Vagina (tissue), 2 donors: ENCODE results near the gene PPIL6.

ENCODE experiments used
- POLR2AphosphoS5 ChIP-seq, 2 donors: sonication (generic); formaldehyde crosslinking; IDR thresholded peaks; one replicate each; pipeline ENCODE4 v1.9.0; 2017; ENCODE audit warnings: antibody characterized with exemption in 2 of 2, mild to moderate bottlenecking in 2 of 2, low read depth in 1 of 2; ENCODE audit not compliant: insufficient read depth in 1 of 2
- TF ChIP-seq, protein P1 (sequence below), 3 experiments: fragments of 450-650 bp in 2 of 3; fragments of 200-600 bp in 1 of 3; sonication (generic) in 1 of 3; IDR thresholded peaks; one replicate each; pipeline ENCODE4 v1.5.1; 2017 to 2019; ENCODE audit warnings: antibody characterized with exemption in 3 of 3, mild to moderate bottlenecking in 2 of 3, moderate library complexity in 2 of 3

DNA sequence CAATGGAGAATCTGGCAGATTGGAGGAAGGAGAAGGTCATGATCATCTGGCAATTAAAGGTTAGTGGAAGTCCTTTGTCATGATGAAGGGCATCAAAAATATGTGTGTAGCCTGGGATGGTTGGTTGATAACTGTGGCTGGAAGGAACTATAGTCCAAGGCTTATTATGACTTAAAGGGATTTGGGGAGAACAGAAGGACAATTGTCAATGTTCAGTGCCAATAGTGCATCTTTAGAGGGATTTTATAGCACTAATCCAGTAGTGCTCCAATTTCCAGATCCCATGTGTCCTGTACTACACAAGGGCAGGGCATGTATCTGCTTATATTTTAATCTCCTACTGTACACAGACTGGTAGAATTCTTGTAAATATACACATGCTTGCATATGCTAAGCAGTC, 47.6 kb upstream of the PPIL6 start:
- no peak for TF ChIP-seq POLR2AphosphoS5 (IDR thresholded peaks at IDR 0.05; ENCODE audit: insufficient read depth in 1 of 2, low read depth in 1 of 2)
- TF ChIP-seq, protein P1, sequence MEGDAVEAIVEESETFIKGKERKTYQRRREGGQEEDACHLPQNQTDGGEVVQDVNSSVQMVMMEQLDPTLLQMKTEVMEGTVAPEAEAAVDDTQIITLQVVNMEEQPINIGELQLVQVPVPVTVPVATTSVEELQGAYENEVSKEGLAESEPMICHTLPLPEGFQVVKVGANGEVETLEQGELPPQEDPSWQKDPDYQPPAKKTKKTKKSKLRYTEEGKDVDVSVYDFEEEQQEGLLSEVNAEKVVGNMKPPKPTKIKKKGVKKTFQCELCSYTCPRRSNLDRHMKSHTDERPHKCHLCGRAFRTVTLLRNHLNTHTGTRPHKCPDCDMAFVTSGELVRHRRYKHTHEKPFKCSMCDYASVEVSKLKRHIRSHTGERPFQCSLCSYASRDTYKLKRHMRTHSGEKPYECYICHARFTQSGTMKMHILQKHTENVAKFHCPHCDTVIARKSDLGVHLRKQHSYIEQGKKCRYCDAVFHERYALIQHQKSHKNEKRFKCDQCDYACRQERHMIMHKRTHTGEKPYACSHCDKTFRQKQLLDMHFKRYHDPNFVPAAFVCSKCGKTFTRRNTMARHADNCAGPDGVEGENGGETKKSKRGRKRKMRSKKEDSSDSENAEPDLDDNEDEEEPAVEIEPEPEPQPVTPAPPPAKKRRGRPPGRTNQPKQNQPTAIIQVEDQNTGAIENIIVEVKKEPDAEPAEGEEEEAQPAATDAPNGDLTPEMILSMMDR (IDR thresholded peaks at IDR 0.05): no peak
